ENCODE data around the gene CTNNA3.

The CTNNA3 gene

GRCh38 chr10:66180581-66181318 lies 1515.2 kb downstream of the CTNNA3 start:
- 0% methylated on average over 1 of the region's 5 CpGs; no CpG with 5 or more reads in 1 of the 2 experiments for WGBS, 2 experiments (ENCODE audit: insufficient coverage in 2 of 2)
- no peaks in the 10 kb centered on the region for H3K9me3 ChIP-seq (ENCODE audit: control insufficient read depth, low read length)
- H3K4me1 ChIP-seq (ENCODE audit: control insufficient read depth, insufficient read depth, low read length, poor library complexity, severe bottlenecking) = no peaks in the 10 kb centered on the region

DNA sequence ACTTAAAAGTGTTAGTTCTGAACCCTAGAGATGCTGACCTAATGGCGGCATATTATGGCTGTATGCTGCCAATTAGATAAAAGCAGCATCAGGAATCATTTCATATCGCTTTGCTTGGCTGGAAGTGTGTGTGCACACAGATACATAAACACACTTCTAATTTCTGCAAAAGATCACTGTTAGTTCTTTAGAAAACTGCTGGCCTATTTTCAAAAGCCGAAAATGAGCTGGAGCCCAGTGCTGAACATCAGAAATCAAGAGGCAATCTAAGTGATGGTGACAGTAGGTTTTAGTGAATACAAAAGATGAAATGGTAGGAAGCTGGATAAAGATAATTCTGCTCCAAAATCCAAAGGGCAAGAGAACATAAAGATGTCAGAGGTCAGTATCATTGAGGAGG lies 1516.0 kb downstream of the CTNNA3 start:
- Histone ChIP-seq H3K4me1 (ENCODE audit: control insufficient read depth, insufficient read depth, low read length, poor library complexity, severe bottlenecking) (no peaks in the 10 kb centered on the region), H3K27ac (ENCODE audit: low read depth, low read length, severe bottlenecking) (no peak overlapping the region), H3K36me3 (ENCODE audit: control insufficient read depth, insufficient read depth, low read length) (no peaks in the 10 kb centered on the region), H3K9me3 (ENCODE audit: control insufficient read depth, low read length) (no peaks in the 10 kb centered on the region), H3K4me3 (ENCODE audit: extremely low read depth, insufficient read depth, low read length, poor library complexity, severe bottlenecking) (no peak overlapping the region)
- 90 to 94% methylated on average over 1 to 2 of the region's 3 CpGs for WGBS, 2 experiments (ENCODE audit: insufficient coverage in 2 of 2)

More at GRCh38 chr10:66180581-66181318, 1515.2 kb downstream of the CTNNA3 start:
- no peaks in the 10 kb centered on the region for H3K36me3 ChIP-seq (ENCODE audit: control insufficient read depth, insufficient read depth, low read length)
- H3K4me3 ChIP-seq (ENCODE audit: extremely low read depth, insufficient read depth, low read length, poor library complexity, severe bottlenecking) = no peak overlapping the region
- H3K27ac ChIP-seq (ENCODE audit: low read depth, low read length, severe bottlenecking) = no peak overlapping the region

GRCh38 chr10:66176772-66177171 lies 1519.2 kb downstream of the CTNNA3 start:
- Histone ChIP-seq H3K36me3 (ENCODE audit: control insufficient read depth, insufficient read depth, low read length) (no peaks in the 10 kb centered on the region), H3K27ac (ENCODE audit: low read depth, low read length, severe bottlenecking) (no peak overlapping the region)
- 74% methylated on average over 3 of the region's 5 CpGs; no CpG with 5 or more reads in 1 of the 2 experiments for WGBS, 2 experiments (ENCODE audit: insufficient coverage in 2 of 2)

GRCh38 chr10:66167816-66168215 lies 1528.2 kb downstream of the CTNNA3 start:
- 86 to 89% methylated on average over 1 of the region's 1 CpG for WGBS, 2 experiments (ENCODE audit: insufficient coverage in 2 of 2)
- Histone ChIP-seq H3K27ac (ENCODE audit: low read depth, low read length, severe bottlenecking) (no peak overlapping the region), H3K9me3 (ENCODE audit: control insufficient read depth, low read length) (no peaks in the 10 kb centered on the region), H3K36me3 (ENCODE audit: control insufficient read depth, insufficient read depth, low read length) (no peaks in the 10 kb centered on the region), H3K4me3 (ENCODE audit: extremely low read depth, insufficient read depth, low read length, poor library complexity, severe bottlenecking) (no peak overlapping the region), H3K4me1 (ENCODE audit: control insufficient read depth, insufficient read depth, low read length, poor library complexity, severe bottlenecking) (no peaks in the 10 kb centered on the region)

More at GRCh38 chr10:66176772-66177171, 1519.2 kb downstream of the CTNNA3 start:
- Histone ChIP-seq H3K4me3 (ENCODE audit: extremely low read depth, insufficient read depth, low read length, poor library complexity, severe bottlenecking) (no peak overlapping the region), H3K4me1 (ENCODE audit: control insufficient read depth, insufficient read depth, low read length, poor library complexity, severe bottlenecking) (no peaks in the 10 kb centered on the region), H3K9me3 (ENCODE audit: control insufficient read depth, low read length) (no peaks in the 10 kb centered on the region)

- 83 to 90% methylated on average over 3 to 4 of the region's 5 CpGs for WGBS, 2 experiments (ENCODE audit: insufficient coverage in 2 of 2)
- Histone ChIP-seq H3K27ac (ENCODE audit: low read depth, low read length, severe bottlenecking) (no peak overlapping the region), H3K4me3 (ENCODE audit: extremely low read depth, insufficient read depth, low read length, poor library complexity, severe bottlenecking) (no peak overlapping the region), H3K9me3 (ENCODE audit: control insufficient read depth, low read length) (no peaks in the 10 kb centered on the region), H3K4me1 (ENCODE audit: control insufficient read depth, insufficient read depth, low read length, poor library complexity, severe bottlenecking) (peaks cover 3% of the 10 kb centered on the region), H3K36me3 (ENCODE audit: control insufficient read depth, insufficient read depth, low read length) (no peaks in the 10 kb centered on the region)
Measured at GRCh38 chr10:66162560-66163143, 1533.3 kb downstream of the CTNNA3 start.

GRCh38 chr10:66151346-66151745 lies 1544.6 kb downstream of the CTNNA3 start:
- Histone ChIP-seq H3K27ac (ENCODE audit: low read depth, low read length, severe bottlenecking) (no peak overlapping the region), H3K4me3 (ENCODE audit: extremely low read depth, insufficient read depth, low read length, poor library complexity, severe bottlenecking) (no peak overlapping the region), H3K9me3 (ENCODE audit: control insufficient read depth, low read length) (no peaks in the 10 kb centered on the region), H3K4me1 (ENCODE audit: control insufficient read depth, insufficient read depth, low read length, poor library complexity, severe bottlenecking) (no peaks in the 10 kb centered on the region), H3K36me3 (ENCODE audit: control insufficient read depth, insufficient read depth, low read length) (no peaks in the 10 kb centered on the region)
- WGBS, 2 experiments (ENCODE audit: insufficient coverage in 2 of 2) = no CpG with 5 or more reads among the region's 2 CpGs

- H3K4me3 ChIP-seq (ENCODE audit: extremely low read depth, insufficient read depth, low read length, poor library complexity, severe bottlenecking) = no peak overlapping the region
- no peaks in the 10 kb centered on the region for H3K36me3 ChIP-seq (ENCODE audit: control insufficient read depth, insufficient read depth, low read length)
- no peak overlapping the region for H3K27ac ChIP-seq (ENCODE audit: low read depth, low read length, severe bottlenecking)
- H3K4me1 ChIP-seq (ENCODE audit: control insufficient read depth, insufficient read depth, low read length, poor library complexity, severe bottlenecking) = no peaks in the 10 kb centered on the region
- WGBS, 2 experiments (ENCODE audit: insufficient coverage in 2 of 2) = 83 to 100% methylated on average over 1 of the region's 3 CpGs
- no peaks in the 10 kb centered on the region for H3K9me3 ChIP-seq (ENCODE audit: control insufficient read depth, low read length)
Measured at GRCh38 chr10:66148312-66148711, 1547.7 kb downstream of the CTNNA3 start.

DNA sequence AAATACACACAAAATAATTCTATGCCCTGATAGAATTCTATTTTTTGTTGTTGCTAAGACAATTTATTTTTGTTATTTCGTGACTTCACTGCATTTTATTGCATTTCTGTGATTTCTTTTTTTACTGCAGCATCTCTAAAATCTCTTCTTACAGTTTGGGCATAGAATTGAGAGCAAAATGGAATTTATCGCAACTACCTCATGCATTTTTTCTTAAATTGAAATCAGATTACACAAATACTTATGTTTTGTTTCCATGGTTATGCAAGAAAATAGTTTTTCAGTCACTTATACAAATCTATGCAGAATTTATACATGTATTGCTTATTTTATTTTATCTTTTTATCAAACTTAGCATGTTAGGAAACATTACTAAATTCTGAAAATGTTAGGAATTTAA lies 1552.0 kb downstream of the CTNNA3 start:
- Histone ChIP-seq H3K27ac (ENCODE audit: low read depth, low read length, severe bottlenecking) (no peak overlapping the region), H3K4me3 (ENCODE audit: extremely low read depth, insufficient read depth, low read length, poor library complexity, severe bottlenecking) (no peak overlapping the region), H3K36me3 (ENCODE audit: control insufficient read depth, insufficient read depth, low read length) (no peaks in the 10 kb centered on the region), H3K9me3 (ENCODE audit: control insufficient read depth, low read length) (no peaks in the 10 kb centered on the region), H3K4me1 (ENCODE audit: control insufficient read depth, insufficient read depth, low read length, poor library complexity, severe bottlenecking) (no peaks in the 10 kb centered on the region)
- no CpG with 5 or more reads among the region's 2 CpGs for WGBS, 2 experiments (ENCODE audit: insufficient coverage in 2 of 2)

GRCh38 chr10:66102756-66103155 lies 1593.2 kb downstream of the CTNNA3 start:
- H3K4me3 ChIP-seq (ENCODE audit: extremely low read depth, insufficient read depth, low read length, poor library complexity, severe bottlenecking) = no peak overlapping the region

DNA sequence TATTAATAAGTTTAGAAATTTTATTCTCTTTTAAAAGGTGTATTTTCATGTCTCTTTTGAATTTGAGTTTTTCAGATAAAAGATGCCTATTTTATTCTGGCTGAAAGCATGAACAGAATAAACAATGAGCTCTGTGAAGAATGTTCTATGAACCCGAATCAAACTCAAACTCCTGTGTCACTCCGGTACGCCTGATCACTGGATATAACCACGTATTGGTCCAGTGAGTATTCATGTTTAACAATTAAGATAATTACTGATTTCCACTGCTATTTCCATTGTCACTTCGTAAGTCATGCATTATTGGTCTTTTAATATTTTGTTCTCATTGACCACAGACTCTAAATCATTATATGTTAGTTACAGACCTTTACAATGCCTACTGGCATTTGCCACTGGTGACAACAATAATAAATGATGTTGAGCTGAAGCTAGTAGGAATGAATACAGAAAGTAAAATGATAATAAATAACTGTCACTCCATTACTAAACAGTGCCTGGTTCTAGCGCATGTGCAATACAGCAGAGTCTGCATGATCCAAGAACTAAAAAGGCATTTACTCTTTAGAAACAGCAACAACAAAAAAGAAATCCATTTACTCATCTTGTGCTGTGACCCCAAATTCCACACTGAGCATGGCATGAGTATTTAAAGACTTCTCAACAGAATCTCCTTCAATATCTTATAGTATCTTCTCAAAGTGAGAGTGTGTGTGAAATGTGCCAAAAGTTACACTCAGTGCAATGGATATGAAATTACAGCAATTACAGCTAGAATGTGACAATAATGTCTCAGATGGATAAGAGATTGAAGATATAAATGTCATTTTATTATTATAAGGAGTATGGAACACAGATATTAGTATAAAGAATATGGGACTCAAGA lies 1597.2 kb downstream of the CTNNA3 start:
- Histone ChIP-seq H3K27ac (ENCODE audit: low read depth, low read length, severe bottlenecking) (no peak overlapping the region), H3K4me1 (ENCODE audit: control insufficient read depth, insufficient read depth, low read length, poor library complexity, severe bottlenecking) (no peaks in the 10 kb centered on the region), H3K9me3 (ENCODE audit: control insufficient read depth, low read length) (no peaks in the 10 kb centered on the region), H3K4me3 (ENCODE audit: extremely low read depth, insufficient read depth, low read length, poor library complexity, severe bottlenecking) (no peak overlapping the region), H3K36me3 (ENCODE audit: control insufficient read depth, insufficient read depth, low read length) (no peaks in the 10 kb centered on the region)
- 87 to 100% methylated on average over 2 to 5 of the region's 6 CpGs for WGBS, 2 experiments (ENCODE audit: insufficient coverage in 2 of 2)

More at GRCh38 chr10:66102756-66103155, 1593.2 kb downstream of the CTNNA3 start:
- H3K4me1 ChIP-seq (ENCODE audit: control insufficient read depth, insufficient read depth, low read length, poor library complexity, severe bottlenecking) = no peaks in the 10 kb centered on the region
- no peaks in the 10 kb centered on the region for H3K36me3 ChIP-seq (ENCODE audit: control insufficient read depth, insufficient read depth, low read length)
- no peaks in the 10 kb centered on the region for H3K9me3 ChIP-seq (ENCODE audit: control insufficient read depth, low read length)
- H3K27ac ChIP-seq (ENCODE audit: low read depth, low read length, severe bottlenecking) = no peak overlapping the region
- WGBS, 2 experiments (ENCODE audit: insufficient coverage in 2 of 2) = 80% methylated on average over 1 of the region's 3 CpGs; no CpG with 5 or more reads in 1 of the 2 experiments

All from mesodermal cell (in vitro differentiated cells).